HFFc6 (cell line): ENCODE results near the gene TUBGCP6. TPM values are rescaled to one million over a fixed set of nuclear protein-coding genes. Genes with fewer than 3 reads are reported as not detected.
A peak's percentile ranks its signal among the peaks of the same experiment; 100 is the strongest.

Experiments
- DNase-seq: peaks from one replicate; pipeline ENCODE4 v3.0.0-alpha.2; 2018
- H3K27ac Mint-ChIP-seq: 2 replicates; pipeline ENCODE4 v1.8.0; 2020; ENCODE audit warnings: mild to moderate bottlenecking, mixed read lengths
- H3K27me3 Mint-ChIP-seq: 2 replicates; pipeline ENCODE4 v1.8.0; 2021; ENCODE audit warnings: mild to moderate bottlenecking, moderate library complexity, mixed read lengths; ENCODE audit not compliant: insufficient read depth
- H3K36me3 Mint-ChIP-seq: 2 replicates; pipeline ENCODE4 v1.8.0; 2021; ENCODE audit warnings: low read depth, mixed read lengths
- H3K4me1 Mint-ChIP-seq: 2 replicates; pipeline ENCODE4 v1.8.0; 2020; ENCODE audit warnings: low read depth, mixed read lengths
- H3K4me3 Mint-ChIP-seq: 2 replicates; pipeline ENCODE4 v1.8.0; 2020; ENCODE audit warnings: mild to moderate bottlenecking, moderate library complexity, mixed read lengths
- H3K9me3 Mint-ChIP-seq: 2 replicates; pipeline ENCODE4 v1.8.0; 2020; ENCODE audit warnings: mild to moderate bottlenecking, mixed read lengths
- CTCF ChIP-seq: fragments of 200-600 bp; sonication (generic); IDR thresholded peaks from 2 replicates; pipeline ENCODE4 v1.5.0; 2021; ENCODE audit warnings: antibody characterized with exemption, mild to moderate bottlenecking
- total RNA-seq, 6 experiments: library from RNA; stranded (reverse); fragmentation: NEBNext Ultra II Directional; extraction: Animal tissue kit (Norgen Biotek cat#: 25700); gene quantifications; 2 replicates in 1 of 6; 3 replicates in 5 of 6; pipeline ENCODE4 v1.2.3, GENCODE V29; 2021

The TUBGCP6 gene
- total RNA-seq, 6 experiments from 2014 or later, result 20.1 to 26.8 (median 21.7) TPM

- Mint-ChIP-seq H3K4me1 (peaks cover 8% of the 10 kb centered on the region), H3K4me3 (peak overlapping the region; percentile 84), H3K27me3 (peaks cover 2% of the 10 kb centered on the region), H3K27ac (peak overlapping the region; percentile 74), H3K9me3 (no peaks in the 10 kb centered on the region), H3K36me3 (no peaks in the 10 kb centered on the region)
- peak; percentile 49 for DNase-seq
- TF ChIP-seq CTCF, result no peak
Measured at GRCh38 chr22:50260801-50261614, 16.2 kb upstream of the TUBGCP6 start.

GRCh38 chr22:50260434-50260800, 15.6 kb upstream of the TUBGCP6 start:
- Mint-ChIP-seq H3K36me3 (no peaks in the 10 kb centered on the region), H3K4me1 (peaks cover 8% of the 10 kb centered on the region), H3K27me3 (peaks cover 2% of the 10 kb centered on the region), H3K27ac (peak overlapping the region; percentile 74), H3K4me3 (peak overlapping the region; percentile 84), H3K9me3 (no peaks in the 10 kb centered on the region)
- no peak for DNase-seq
- TF ChIP-seq CTCF, result no peak

- TF ChIP-seq CTCF, result no peak
- Mint-ChIP-seq H3K4me3 (peak overlapping the region; percentile 57), H3K4me1 (peaks cover 8% of the 10 kb centered on the region), H3K27me3 (peaks cover 2% of the 10 kb centered on the region), H3K27ac (no peak overlapping the region), H3K36me3 (no peaks in the 10 kb centered on the region), H3K9me3 (no peaks in the 10 kb centered on the region)
- no peak for DNase-seq
Measured at GRCh38 chr22:50259302-50259701, 14.5 kb upstream of the TUBGCP6 start.

- peaks cover 2% of the 10 kb centered on the region for H3K27me3 Mint-ChIP-seq
- peak overlapping the region; percentile 38; the same call in 1 of the 2 replicates for H3K4me3 Mint-ChIP-seq
- TF ChIP-seq CTCF, result no peak
- H3K36me3 Mint-ChIP-seq, result no peaks in the 10 kb centered on the region
- peaks cover 8% of the 10 kb centered on the region for H3K4me1 Mint-ChIP-seq
- H3K9me3 Mint-ChIP-seq, result no peaks in the 10 kb centered on the region
- no peak overlapping the region for H3K27ac Mint-ChIP-seq
- DNase-seq, result no peak
Measured at GRCh38 chr22:50258361-50259292, 13.8 kb upstream of the TUBGCP6 start.

- Mint-ChIP-seq H3K4me3 (no peak overlapping the region), H3K27ac (no peak overlapping the region)
- no peak for TF ChIP-seq CTCF
Measured at GRCh38 chr22:50257451-50258360, 12.9 kb upstream of the TUBGCP6 start.

More at GRCh38 chr22:50257451-50258360, 12.9 kb upstream of the TUBGCP6 start:
- peaks cover 2% of the 10 kb centered on the region for H3K27me3 Mint-ChIP-seq
- peaks cover 7% of the 10 kb centered on the region for H3K4me1 Mint-ChIP-seq
- no peaks in the 10 kb centered on the region for H3K36me3 Mint-ChIP-seq
- DNase-seq, result no peak
- H3K9me3 Mint-ChIP-seq, result no peaks in the 10 kb centered on the region
